H1 (cell line): Measurements from ENCODE around the gene TRAF3. TPM values are rescaled to one million over a fixed set of nuclear protein-coding genes. Genes with fewer than 3 reads are reported as not detected.

Experiments
- BRCA1 ChIP-seq: IDR thresholded peaks from 2 replicates; pipeline ENCODE4 v1.6.1; 2012; ENCODE audit warnings: low read depth, low read length, improper control_type of control experiment
- JUND ChIP-seq: IDR thresholded peaks from 2 replicates; pipeline ENCODE4 v1.6.1; 2011; ENCODE audit warnings: mild to moderate bottlenecking, improper control_type of control experiment, low read length
- SP1 ChIP-seq: IDR thresholded peaks from 2 replicates; pipeline ENCODE4 v1.6.1; 2011; ENCODE audit warnings: low read depth, low read length
- TEAD4 ChIP-seq: IDR thresholded peaks from 2 replicates; pipeline ENCODE4 v1.6.1; 2012; ENCODE audit warnings: low read depth, low read length, inconsistent platforms, mixed read lengths
- polyA plus RNA-seq, 7 experiments: library from polyadenylated mRNA; depleted of rRNA in 3 of 7; stranded (reverse) in 5 of 7; unstranded in 2 of 7; fragments of >200 nt in 5 of 7; fragments of 200-250 nt in 2 of 7; gene quantifications; 1 replicate in 5 of 7; 2 replicates in 1 of 7; 4 replicates in 1 of 7; pipeline versions ENCODE4 v1.2.1 to v1.2.3, GENCODE V29; 2011 to 2013; ENCODE audit warnings: missing spikeins in 2 of 7, mixed read lengths in 2 of 7
- total RNA-seq: library from RNA; stranded (reverse); fragmentation: NEBNext Ultra II Directional; extraction: Animal tissue kit (Norgen Biotek cat#: 25700); gene quantifications from 2 replicates; pipeline ENCODE4 v1.2.1, GENCODE V29; 2021

The TRAF3 gene
- total and polyA plus RNA-seq, 2 of the 8 experiments (the other 6 are each of a cell fraction or from before 2014, with no cell fraction given) = 5.8 to 12.1 TPM

- no peak for TF ChIP-seq TEAD4
- TF ChIP-seq SP1 = no peak
- TF ChIP-seq JUND = no peak
- TF ChIP-seq BRCA1 = no peak
Measured at GRCh38 chr14:102781063-102781462, 3.8 kb downstream of the TRAF3 start (continued).
